Kidney (tissue), 14 donors: ENCODE measurements around the gene ARL4A. TPM values are rescaled to one million over a fixed set of nuclear protein-coding genes. Genes with fewer than 3 reads are reported as not detected.
"Not testable (repeated sequence)": the region's sequence is repeated elsewhere in the genome, so short reads cannot be mapped to it uniquely, and the experiment has no call there.

Source experiments
- DNase-seq, 5 donors: peaks; one replicate each; pipeline ENCODE4 v3.0.0-alpha.2; 2013 to 2020
- FAIRE-seq: peaks from 2 replicates; lab custom pipeline; 2012; peaks lifted over from hg19 to GRCh38; lab: Jason Lieb, UNC
- H3K27ac ChIP-seq, 2 donors: one replicate each; pipeline ENCODE4 v1.7.0; 2013; ENCODE audit warnings: low read depth in 2 of 2, low read length in 2 of 2, inconsistent platforms in 1 of 2
- H3K27me3 ChIP-seq: one replicate; pipeline ENCODE4 v1.7.1; 2013; ENCODE audit warnings: low read length, inconsistent platforms; ENCODE audit not compliant: control insufficient read depth, insufficient read depth
- H3K36me3 ChIP-seq, 3 donors: one replicate each; pipeline versions ENCODE4 v1.7.0 to v1.7.1; 2013; ENCODE audit warnings: low read length in 3 of 3, control low read depth in 1 of 3, inconsistent platforms in 1 of 3; ENCODE audit not compliant: insufficient read depth in 3 of 3, control insufficient read depth in 2 of 3
- H3K4me1 ChIP-seq, 3 donors: one replicate each; pipeline versions ENCODE4 v1.7.0 to v1.7.1; 2013; ENCODE audit warnings: low read length in 3 of 3, inconsistent platforms in 1 of 3, low read depth in 1 of 3; ENCODE audit not compliant: control insufficient read depth in 2 of 3, insufficient read depth in 2 of 3
- H3K4me3 ChIP-seq, 3 donors: one replicate each; pipeline versions ENCODE4 v1.7.0 to v1.8.1; 2013; ENCODE audit warnings: low read length in 3 of 3, control low read depth in 1 of 3, inconsistent platforms in 1 of 3
- H3K9ac ChIP-seq, 3 donors: one replicate each; pipeline versions ENCODE4 v1.7.0 to v1.7.1; 2013; ENCODE audit warnings: low read length in 3 of 3, control low read depth in 1 of 3, inconsistent platforms in 1 of 3
- H3K9me3 ChIP-seq, 3 donors: one replicate each; pipeline versions ENCODE4 v1.7.0 to v1.7.1; 2013; ENCODE audit warnings: low read length in 3 of 3, control low read depth in 1 of 3, inconsistent platforms in 1 of 3; ENCODE audit not compliant: control insufficient read depth in 2 of 3, insufficient read depth in 1 of 3
- intact Hi-C: fragments of 100-400 bp; cut with DNase I; formaldehyde crosslinking; loops from one replicate; pipeline ENCODE4 v1.11.1; 2022
- polyA plus RNA-seq: library from polyadenylated mRNA; stranded (reverse); fragments of 350-450 nt; fragmentation: Illumina TruSeq; extraction: RNeasy Lipid Tissue Mini Kit (QIAGEN cat#74804); gene quantifications from one replicate; pipeline ENCODE4 v1.2.3, GENCODE V29; 2014; ENCODE audit warnings: low read depth, low replicate concordance; ENCODE audit not compliant: insufficient read depth
- total RNA-seq: library from RNA; stranded (reverse); fragmentation: NEBNext Ultra II Directional; extraction: Animal tissue kit (Norgen Biotek cat#: 25700); gene quantifications from one replicate; pipeline ENCODE4 v1.2.1, GENCODE V29; 2021
- TF ChIP-seq, protein P1 (sequence below): IDR thresholded peaks from 3 replicates; pipeline ENCODE4 v1.5.1; 2012; ENCODE audit warnings: mild to moderate bottlenecking, moderate library complexity, borderline replicate concordance; ENCODE audit not compliant: insufficient read depth; ENCODE audit errors: extremely low read depth
- donor health status: control.
- donor health status: control.
- donor health status: control.
- donor health status: control.
- donor health status: control.
- donor health status: DM: yes; HTN: yes; CAD: no.
- donor health status: Normal renal cell carcinoma (clear cell type).

ARL4A gene
- total and polyA plus RNA-seq, 2 donors from 2014 or later, result 11.8 to 21.6 TPM

DNA sequence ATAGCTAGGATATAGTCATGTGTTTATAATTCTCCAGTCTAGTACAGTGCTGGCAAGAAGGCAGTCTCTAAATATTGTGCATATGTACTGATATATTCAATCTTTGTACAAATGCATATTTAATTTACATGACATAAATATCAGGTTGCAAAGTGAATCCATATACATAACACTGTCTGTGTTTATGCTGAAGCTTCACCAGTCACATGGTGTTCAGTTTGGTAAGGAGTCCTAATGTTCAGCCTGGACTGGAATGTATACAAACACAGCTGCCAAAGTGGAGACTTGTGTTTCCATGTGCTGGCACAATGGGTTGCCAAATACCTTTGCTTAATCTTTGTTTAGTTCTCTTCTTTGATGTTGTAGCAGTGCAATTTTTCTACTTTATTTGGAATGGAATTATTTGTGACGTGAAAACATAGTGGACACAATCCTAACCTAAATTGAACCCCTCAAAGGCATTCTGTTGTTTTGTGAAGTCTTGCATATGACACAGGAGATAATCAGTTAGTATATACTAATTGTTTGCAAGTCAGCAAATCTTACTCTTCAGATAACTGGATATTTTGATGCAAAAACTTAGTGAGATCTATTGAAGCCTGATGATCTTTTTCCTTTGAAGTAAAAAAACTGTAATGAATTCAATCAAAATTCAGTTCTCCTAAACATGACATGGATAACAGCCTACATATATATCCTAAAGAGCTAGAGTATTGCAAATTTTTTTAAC is 17.3 kb upstream of the ARL4A start:
- DNase-seq (no peak), FAIRE-seq (no peak)
- Histone ChIP-seq H3K36me3 (no peaks in the 10 kb centered on the region), H3K9ac (no peak overlapping the region), H3K27me3 (no peaks in the 10 kb centered on the region), H3K4me3 (no peak overlapping the region), H3K4me1 (no peaks in the 10 kb centered on the region), H3K9me3 (no peaks in the 10 kb centered on the region), H3K27ac (no peak overlapping the region)
- TF ChIP-seq, protein P1, sequence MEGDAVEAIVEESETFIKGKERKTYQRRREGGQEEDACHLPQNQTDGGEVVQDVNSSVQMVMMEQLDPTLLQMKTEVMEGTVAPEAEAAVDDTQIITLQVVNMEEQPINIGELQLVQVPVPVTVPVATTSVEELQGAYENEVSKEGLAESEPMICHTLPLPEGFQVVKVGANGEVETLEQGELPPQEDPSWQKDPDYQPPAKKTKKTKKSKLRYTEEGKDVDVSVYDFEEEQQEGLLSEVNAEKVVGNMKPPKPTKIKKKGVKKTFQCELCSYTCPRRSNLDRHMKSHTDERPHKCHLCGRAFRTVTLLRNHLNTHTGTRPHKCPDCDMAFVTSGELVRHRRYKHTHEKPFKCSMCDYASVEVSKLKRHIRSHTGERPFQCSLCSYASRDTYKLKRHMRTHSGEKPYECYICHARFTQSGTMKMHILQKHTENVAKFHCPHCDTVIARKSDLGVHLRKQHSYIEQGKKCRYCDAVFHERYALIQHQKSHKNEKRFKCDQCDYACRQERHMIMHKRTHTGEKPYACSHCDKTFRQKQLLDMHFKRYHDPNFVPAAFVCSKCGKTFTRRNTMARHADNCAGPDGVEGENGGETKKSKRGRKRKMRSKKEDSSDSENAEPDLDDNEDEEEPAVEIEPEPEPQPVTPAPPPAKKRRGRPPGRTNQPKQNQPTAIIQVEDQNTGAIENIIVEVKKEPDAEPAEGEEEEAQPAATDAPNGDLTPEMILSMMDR, result no peak
- intact Hi-C loops, result no loop called here

DNA sequence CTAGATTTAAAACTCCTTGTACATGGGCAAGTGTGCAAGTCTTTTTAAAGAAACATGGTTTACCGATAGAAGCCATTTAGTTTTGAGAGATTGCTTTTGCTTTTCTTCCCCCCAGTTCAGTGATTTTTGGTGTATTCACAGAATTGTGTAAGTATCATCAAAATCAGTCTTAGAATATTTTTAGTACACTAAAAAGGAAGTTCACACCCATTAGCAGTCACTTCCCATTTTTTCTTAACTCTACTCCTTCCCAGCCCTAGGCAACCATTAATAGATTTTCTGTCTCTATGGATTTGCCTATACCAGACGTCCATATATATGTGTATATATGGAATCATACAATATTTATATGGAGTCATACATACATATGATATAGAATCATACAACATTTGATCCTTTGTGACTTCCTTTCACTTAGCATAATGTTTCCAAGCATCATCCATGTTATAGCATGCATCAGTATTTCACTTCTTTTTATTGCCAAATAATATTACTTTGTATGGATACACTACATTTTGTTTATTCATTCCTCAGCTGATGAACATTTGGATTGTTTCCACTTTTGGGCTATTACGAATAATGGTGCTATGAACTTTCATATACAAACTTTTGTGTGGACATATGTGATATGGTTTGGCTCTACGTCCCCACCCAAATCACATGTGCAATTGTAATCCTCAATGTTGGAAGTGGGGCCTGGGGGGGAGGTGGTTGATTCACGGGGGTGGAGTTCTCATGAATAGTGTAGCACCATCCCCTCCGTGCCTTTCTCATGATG is 16.5 kb upstream of the ARL4A start:
- no peak for DNase-seq
- TF ChIP-seq, protein P1, result no peak
- no peaks in the 10 kb centered on the region for H3K27me3 ChIP-seq
- no peaks in the 10 kb centered on the region for H3K4me1 ChIP-seq
- intact Hi-C loops, result no loop called here
- H3K27ac ChIP-seq, result no peak overlapping the region
- no peak overlapping the region for H3K9ac ChIP-seq
- FAIRE-seq, result no peak
- H3K36me3 ChIP-seq, result no peaks in the 10 kb centered on the region
- H3K9me3 ChIP-seq, result peaks cover 0 to 3% (median 0%) of the 10 kb centered on the region in 3 donors
- no peak overlapping the region for H3K4me3 ChIP-seq

DNA sequence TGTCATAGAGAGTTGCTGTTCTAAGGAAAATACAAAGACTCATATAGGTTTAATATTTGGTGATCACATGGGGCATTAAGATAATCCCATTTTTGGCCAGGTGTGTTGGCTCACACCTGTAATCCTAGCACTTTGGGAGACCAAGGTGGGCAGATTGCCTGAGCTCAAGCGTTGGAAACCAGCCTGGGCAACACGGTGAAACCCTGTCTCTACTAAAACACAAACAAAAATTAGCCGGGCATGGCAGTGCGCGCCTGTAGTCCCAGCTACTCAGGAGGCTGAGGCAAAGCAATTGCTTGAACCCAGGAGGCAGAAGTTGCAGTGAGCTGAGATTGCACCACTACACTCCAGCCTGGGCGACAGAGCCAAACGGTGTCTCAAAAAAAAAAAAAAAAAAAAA is 14.0 kb upstream of the ARL4A start:
- H3K4me1 ChIP-seq, H3K27ac ChIP-seq, H3K36me3 ChIP-seq, H3K9me3 ChIP-seq, FAIRE-seq, H3K27me3 ChIP-seq, H3K4me3 ChIP-seq, intact Hi-C loops, DNase-seq, H3K9ac ChIP-seq: not testable (repeated sequence)

DNA sequence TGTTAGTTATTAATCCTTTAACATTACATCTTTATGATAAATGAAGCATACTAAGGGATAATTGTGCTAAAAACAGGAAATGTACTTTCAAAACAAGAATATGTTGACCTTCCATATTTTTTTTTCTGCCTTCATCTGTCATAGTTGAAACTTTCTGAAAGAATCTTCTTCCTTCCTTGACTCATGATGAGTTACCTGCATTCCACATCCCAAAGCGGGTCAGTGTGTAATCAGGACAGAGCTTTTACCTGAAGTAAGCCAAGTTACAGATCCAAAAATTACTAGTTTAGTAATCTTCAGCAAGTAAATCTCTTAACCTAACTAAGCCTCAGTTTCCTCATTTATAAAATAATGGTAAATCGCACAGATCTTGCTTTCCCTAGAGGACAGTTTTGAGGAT is 13.4 kb upstream of the ARL4A start:
- Histone ChIP-seq H3K9me3 (peaks cover 0 to 3% (median 0%) of the 10 kb centered on the region in 3 donors), H3K27me3 (no peaks in the 10 kb centered on the region), H3K36me3 (no peaks in the 10 kb centered on the region), H3K4me3 (no peak overlapping the region), H3K4me1 (no peaks in the 10 kb centered on the region), H3K27ac (no peak overlapping the region), H3K9ac (no peak overlapping the region)
- FAIRE-seq (no peak), DNase-seq (no peak)
- intact Hi-C loops, result no loop called here
- TF ChIP-seq, protein P1, result no peak
